SK-MEL-5 (cell line): ENCODE data around the gene PARP8. TPM values are rescaled to one million over a fixed set of nuclear protein-coding genes. Genes with fewer than 3 reads are reported as not detected.

ENCODE experiments used
- DNase-seq: peaks from one replicate; pipeline ENCODE4 v3.0.0-alpha.2; 2016; ENCODE audit warnings: low read depth, low spot score
- in situ Hi-C: cut with HindIII; loops from 2 replicates; pipeline ENCODE4 v1.10.0; 2016; ENCODE audit warnings: low sequenced_read_pairs, high pct_unique_total_duplicates, low pct_unique_long_range_greater_than_20kb
- total RNA-seq: library from RNA; depleted of rRNA; stranded (reverse); fragments of >200 nt; shearing (Covaris generic); gene quantifications from 2 replicates; pipeline ENCODE4 v1.2.3, GENCODE V29; 2014

Gene PARP8
- total RNA-seq, 1 experiment from 2014 or later, result 41.7 TPM

DNA sequence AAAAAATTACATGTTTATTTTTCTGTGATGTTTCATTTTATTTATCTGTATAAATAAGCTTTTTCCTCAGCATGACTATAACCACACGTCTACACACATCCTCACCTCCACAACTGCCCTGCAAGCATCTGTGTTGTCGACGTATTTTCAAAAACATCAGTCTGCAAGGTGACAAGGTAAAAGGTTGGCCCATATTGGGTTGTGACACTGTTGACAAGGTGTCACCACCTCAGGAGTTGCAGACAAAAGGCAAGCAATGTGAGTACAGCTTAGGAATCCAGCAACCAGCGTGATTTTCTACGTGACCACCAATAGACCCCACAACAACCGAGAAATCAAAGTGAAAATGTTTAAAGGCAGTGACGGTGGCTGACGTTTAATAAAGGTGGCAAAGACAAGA, 187.6 kb downstream of the PARP8 start:
- in situ Hi-C loops, result no loop called here
- no peak for DNase-seq

DNA sequence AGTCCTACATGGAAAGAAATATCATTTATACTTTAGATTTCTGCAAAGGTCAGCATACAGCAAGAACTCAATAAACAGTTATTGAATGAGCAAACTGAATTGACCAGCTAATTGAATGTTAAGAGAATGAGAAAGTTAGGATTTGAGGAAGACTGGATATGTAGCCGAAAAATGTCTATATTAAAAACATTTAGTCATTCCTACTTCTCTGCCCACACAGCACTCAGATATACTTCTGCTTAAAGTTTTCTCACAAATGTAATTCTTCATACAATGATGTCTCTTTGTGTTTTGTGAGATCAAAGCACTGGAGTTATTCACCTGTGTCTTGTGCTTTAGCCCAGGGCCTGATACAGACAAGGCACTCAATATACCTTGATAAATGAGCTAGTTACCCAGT, 188.6 kb downstream of the PARP8 start:
- in situ Hi-C loops, result no loop called here
- no peak for DNase-seq

DNA sequence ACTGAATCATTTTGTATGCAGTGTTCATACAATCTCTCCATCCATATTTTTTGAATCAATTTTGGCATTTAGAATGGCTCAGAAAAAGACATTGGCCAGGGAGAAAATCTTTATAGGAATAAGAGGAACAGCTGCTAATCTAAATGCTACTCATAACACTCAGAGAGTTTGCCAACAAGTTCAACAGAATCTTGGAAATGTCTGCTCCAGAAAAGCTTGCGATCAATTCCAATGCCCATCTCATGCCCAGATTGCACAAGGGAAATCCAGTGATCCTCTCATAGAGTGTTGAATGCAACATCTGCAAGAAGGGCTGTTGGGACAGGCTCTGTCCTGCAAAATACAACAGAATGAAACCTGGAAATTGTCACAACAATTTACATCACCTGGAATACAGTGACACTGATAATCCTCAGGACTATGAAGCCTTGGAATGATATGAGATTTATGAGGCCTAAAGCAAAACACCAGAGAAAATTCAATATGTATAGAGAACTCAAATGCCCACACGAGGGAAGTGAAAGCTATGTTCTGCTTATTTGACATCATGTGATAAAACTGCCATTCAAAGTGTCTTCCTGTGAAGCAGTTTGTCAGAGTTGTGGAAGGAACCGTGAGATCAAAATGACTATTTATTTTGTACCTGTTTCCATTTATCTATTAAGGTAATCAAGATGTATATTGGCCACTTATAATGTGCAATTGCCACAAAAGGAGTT, 190.1 kb downstream of the PARP8 start:
- in situ Hi-C loops, result no loop called here
- no peak for DNase-seq

DNA sequence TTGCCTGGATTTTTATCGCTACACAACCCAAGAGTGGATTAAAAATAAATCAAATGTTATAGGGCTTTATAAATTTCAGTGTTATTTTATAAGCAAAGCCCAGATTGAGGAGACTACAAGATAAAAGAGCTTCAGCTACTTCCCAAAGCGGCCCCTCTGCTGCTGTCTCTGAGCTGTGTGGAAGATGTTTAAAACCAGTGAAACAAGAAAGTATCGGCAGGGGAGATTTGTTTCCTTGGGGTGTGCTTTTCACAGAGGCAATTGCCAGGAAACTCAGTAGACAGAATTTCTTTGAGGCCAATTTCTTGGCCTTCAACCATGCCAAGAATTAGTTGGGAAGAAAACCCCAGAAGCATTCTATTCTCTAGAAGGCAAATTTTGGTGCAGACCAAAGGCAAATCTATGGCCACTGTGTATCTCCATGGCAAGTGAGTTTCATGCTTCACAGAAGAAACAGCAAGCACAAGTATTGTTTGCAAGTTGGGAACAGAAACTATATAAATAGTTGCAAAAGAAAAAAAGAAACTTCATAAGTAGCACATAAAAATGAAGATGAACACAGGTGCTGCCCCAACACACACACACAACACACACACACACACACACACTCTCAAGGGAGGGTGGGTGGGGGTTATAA, 197.2 kb downstream of the PARP8 start:
- in situ Hi-C loops, result no loop called here

DNA sequence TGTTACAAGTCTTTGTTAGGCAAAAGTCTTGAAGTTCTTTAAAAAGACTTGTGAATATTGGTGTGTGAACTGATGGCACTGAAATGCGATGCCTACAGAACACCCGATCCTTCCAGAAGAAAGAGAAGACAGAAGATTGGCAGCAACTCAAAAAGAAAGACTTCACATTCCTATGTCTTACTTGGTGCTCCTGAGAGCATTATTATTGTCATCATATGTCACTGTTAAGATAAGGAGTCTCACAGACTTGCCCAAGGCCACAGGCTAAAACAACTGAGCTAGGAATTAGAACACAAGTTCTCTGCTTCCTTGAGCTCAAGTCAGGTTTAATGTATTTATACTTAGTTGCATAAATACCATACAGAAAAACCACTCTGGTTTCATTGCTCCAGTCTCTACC, 198.0 kb downstream of the PARP8 start:
- in situ Hi-C loops, result no loop called here
- DNase-seq, result no peak

More for the DNA sequence above, 197.2 kb downstream of the PARP8 start:
- DNase-seq, result no peak

DNA sequence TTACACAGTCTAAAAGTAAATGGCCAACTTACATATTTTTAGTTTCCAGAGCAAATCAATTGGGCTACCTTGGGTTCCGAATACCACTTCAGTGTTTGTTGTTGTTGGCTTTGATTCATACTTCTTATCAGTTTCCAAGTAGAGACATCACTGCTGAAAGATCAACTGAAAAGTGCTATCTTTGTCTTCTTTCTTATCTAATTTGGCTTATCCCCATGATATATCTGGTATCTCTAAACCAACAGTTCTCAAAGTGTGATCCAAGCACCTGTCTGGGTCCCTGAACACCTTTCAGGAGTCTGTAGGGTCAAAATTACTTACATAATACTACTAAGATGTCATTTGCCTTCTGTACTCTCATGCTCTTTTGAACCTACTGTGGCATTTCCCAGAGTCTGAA, 200.0 kb downstream of the PARP8 start:
- in situ Hi-C loops, result no loop called here
- no peak for DNase-seq

DNA sequence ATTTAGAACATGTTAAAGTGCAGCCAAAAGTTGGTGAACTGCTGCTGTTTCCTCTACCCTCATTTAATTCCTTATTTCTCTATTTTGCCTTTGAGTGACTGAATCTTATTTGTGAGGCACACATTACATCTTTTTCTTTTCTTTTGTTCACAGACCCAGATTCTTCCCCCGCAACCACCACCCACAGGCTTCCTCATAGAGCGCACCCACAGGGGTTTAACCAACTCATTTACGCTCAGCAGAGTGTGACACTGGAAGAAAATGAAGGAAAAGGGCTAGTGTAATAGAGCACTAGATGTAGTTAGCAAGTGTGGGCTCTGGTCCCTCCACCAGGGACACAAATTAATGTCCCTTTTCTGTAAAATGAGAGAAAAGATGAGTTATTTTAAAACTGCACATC, 200.7 kb downstream of the PARP8 start:
- DNase-seq, result no peak
- in situ Hi-C loops, result no loop called here

DNA sequence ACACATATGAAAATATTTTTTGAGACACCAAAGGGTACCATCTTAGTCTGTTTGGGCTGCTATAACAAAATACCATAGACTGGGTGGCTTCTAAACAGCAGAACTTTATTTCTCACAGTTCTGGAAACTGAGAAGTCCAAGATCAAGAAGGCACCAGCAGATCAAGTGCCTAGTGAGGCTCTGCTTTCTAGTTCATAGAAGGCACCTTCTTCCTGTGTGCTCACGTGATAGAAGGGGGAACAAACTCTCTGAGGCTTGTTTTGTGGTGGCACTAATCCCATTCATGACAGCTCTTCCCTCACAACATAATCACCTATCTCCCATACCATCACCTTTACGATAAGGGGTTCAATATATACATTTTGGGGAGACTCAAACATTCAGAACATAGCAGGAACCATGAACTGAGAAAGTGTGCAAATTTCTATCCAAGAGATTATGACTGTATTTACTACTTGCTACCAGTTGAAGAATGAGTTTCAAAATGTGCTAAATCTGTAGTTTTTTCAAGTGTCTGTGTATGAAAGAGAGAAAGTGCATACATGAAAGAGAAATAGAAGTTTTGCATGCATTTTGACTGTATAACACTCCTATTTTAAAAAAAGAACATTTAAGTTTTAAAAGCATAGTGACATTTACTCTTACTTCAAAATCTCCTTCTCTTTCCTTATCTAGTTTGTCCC, 207.3 kb downstream of the PARP8 start:
- in situ Hi-C loops, result no loop called here
- no peak for DNase-seq

DNA sequence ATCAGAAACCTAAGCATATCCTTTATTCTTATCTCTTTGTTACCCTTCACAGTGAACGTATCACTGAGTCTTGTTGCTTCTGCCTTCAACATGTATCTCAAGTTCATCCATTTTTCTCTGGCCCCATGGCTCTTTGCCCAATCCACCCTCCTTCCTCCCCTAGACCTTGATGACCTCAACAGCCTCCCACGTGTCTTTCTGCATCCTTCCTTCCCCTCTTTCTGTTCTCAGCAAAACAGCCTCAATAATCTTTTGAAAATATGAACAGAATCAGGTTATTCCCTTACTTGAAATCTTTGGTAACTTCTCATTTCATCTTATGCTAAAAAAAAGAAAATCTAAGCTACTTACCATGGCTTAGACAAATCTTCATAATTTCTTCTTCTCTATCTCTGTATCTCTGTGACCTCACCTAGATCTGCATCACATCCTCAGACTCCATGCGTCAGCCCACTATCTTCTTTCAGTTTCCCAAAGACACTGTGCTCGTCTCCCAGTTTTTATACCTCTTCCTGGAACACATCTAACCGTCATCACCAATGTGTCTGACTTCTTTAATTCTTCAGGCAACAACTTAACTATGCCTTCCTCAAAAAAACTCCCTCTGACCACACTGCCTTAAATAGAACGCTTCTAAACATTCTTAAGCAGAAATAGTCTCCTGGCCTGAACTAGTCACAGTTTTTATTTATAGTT, 208.0 kb downstream of the PARP8 start:
- in situ Hi-C loops, result no loop called here
- no peak for DNase-seq

DNA sequence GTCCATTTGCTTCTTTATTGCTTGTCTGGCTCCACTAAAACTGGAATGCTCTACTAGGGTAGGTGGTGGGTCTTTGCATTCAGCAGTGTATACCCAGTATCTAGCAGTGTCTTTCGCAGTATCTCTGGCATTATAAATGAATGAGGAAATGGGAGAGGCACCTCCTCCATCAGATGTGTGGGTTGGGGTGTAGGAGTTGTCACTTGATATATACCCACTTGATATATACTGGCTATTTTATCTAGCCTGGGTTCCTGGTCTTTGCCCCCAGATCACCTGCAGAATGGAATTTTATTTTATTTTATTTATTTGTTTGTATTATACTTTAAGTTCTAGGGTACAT, 208.5 kb downstream of the PARP8 start:
- in situ Hi-C loops, result no loop called here
- DNase-seq, result no peak

DNA sequence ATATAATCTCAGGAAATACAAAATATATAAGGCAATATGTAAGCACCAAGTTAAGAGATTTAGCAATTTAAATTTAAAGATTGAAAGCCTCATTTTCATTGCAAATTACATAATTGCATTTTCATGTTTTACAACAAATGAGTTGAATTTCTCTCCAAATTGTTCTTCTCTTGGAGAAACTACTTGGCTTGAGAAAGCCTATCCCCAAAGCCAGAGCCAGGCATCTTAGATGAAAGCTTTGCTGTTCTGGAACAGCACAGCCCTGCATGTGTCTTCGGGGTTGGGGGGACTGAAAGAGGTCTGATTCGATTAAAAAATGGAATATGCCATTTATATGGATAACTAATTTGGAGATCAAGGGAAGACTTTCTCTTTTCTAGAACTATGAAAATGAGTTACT, 212.0 kb downstream of the PARP8 start:
- in situ Hi-C loops, result no loop called here

DNA sequence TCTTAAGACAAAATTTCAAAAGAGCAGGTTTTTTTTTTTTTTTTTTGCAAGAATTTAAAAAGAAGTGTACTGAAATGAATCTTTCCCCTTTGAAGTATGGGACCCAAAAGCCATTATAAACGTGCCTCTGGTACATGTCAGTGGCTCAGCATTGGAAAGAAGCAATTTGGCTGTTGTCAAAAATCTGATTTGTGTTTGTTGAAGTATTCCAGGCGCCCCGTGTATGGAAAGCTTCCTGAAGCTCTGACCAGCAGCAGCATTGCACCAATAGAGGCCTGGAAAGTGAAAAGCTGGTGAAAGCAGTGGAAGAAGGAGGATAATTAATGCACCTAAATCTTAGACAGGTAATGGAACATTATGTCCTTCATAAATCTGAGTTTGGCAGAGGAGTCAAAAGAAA, 215.0 kb downstream of the PARP8 start:
- in situ Hi-C loops, result no loop called here
- DNase-seq, result no peak

More for the DNA sequence above, 212.0 kb downstream of the PARP8 start:
- DNase-seq, result no peak

DNA sequence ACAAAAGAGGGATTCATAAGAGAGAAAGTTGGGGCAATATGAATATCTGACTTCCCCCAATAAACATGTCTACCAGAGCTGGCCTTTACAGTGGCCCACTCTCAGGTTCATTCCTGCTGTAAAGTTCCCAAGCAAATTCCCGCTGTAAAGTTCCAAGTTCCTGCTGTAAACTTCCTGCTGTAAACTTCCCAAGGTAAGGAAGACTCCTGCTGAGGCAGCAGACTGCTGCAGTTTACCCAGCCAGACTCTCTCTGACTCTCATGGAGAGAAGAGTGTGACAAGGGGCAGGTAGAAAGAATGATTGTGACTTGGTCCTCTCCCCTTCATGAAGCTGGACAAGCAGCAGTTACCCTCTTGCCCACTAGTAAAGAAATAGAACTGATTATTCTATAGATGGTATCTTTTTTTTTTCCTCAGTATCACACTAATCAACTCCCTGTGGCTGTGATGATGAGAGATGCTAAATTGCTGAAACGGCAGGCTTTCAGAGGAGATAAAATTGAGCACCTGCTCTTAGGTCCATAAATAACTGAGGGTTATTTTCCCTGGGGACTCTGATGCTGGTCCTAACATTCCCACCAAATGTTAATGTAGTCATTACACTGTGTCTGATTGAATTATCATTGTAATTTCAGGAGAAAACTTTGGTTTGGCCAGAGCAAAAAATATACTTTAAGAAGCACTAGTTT, 220.4 kb downstream of the PARP8 start:
- DNase-seq, result no peak
- in situ Hi-C loops, result no loop called here

DNA sequence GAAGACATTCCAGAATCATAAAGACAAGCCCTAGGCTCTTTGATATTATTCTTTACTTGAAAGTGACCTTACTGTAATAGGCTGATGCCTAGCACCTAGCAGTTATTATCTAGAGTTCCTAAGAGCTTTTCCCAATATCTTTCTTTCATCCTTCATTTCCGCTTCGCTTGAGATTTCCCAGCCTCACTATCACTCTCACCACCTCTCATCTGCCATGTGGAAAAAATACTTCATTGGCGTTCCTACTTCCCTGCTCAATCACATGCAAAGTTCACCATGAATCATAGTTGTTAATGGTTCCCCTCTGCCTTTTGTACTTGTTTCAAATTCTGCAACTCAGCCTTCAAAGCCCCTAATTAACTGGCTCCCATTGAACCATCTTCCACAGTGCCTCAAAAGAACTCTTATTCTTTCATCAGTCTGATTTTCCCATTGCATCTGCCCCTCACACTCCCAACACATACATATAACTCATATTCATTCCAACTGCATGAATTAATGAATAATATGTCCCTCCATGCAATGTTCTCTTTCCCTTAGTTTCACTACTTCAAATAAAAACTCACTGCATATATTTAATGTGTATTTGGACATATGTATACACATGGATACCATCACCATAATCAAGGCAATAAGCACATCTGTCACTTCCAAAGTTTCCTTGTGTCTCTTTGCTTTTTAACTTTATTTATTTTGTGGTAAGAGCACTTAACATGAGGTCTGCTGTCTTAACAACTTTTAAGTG, 221.6 kb downstream of the PARP8 start:
- in situ Hi-C loops, result no loop called here

DNA sequence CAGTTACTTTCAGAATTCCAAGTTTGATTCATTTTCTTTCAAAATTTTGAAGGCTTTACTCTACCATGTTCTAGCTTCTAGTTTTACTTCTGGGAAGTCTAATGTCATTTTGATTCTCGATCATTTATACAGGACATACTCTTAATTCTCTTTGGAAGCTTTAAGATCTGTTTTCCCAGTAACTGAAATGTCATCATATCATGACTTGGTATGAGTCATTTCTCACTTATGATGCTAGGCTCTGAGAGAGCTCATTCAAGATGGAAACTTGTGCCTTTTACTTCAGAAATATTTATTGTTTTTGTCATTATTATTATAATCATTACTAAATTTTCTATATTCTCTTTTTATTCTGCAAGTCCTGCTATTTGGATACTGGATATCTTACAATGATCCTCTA, 222.3 kb downstream of the PARP8 start:
- in situ Hi-C loops, result no loop called here
- peak; percentile 33 for DNase-seq

More for the DNA sequence above, 221.6 kb downstream of the PARP8 start:
- no peak for DNase-seq

DNA sequence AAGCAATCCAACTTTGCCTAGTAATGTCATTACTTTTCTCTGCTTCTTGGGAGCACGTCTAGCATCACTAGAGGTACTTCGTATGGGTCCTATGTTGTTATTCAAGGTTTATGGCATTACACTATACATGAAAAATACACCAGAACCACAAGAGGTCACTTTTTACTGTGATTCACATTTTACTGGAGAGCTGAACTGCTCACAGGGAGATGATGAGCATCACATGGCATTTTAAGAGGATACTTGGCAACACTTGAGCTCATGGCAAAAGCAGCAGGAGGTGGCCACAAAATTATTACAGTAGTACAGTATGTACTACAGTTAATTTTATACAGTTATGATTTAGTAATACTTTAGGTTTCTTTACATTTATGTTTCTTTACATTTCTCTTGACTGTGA, 223.4 kb downstream of the PARP8 start:
- DNase-seq, result peak; percentile 87
- in situ Hi-C loops, result no loop called here
